Psoas muscle (tissue), 8 donors: Measurements from ENCODE around the gene KIF13A. TPM values are rescaled to one million over a fixed set of nuclear protein-coding genes. Genes with fewer than 3 reads are reported as not detected.
A peak's percentile ranks its signal among the peaks of the same experiment; 100 is the strongest.

Experiments used
- ATAC-seq, 4 donors: fragments of 200-7000 bp; cut with Tn5 transposase; one replicate each; pipeline ENCODE4 v1.9.1; 2020; ENCODE audit warnings: moderate library complexity in 3 of 4, mild to moderate bottlenecking in 2 of 4
- DNase-seq, 2 donors: peaks; one replicate each; pipeline ENCODE4 v3.0.0-alpha.2; 2020
- H3K27ac ChIP-seq: fragments of 200-600 bp; one replicate; pipeline ENCODE4 v1.8.0; 2022
- H3K27me3 ChIP-seq, 3 donors: fragments of 200-600 bp in 1 of 3; one replicate each; pipeline versions ENCODE4 v1.6.1 to v1.8.0; 2013 to 2022; ENCODE audit warnings: low read length in 2 of 3, mild to moderate bottlenecking in 2 of 3, moderate library complexity in 1 of 3; ENCODE audit not compliant: insufficient read depth in 3 of 3
- H3K36me3 ChIP-seq, 2 donors: fragments of 200-600 bp in 1 of 2; one replicate each; pipeline versions ENCODE4 v1.6.1 to v1.8.0; 2013 to 2022; ENCODE audit warnings: low read depth in 1 of 2, mild to moderate bottlenecking in 1 of 2, moderate library complexity in 1 of 2; ENCODE audit not compliant: insufficient read depth in 1 of 2
- H3K4me1 ChIP-seq: fragments of 200-600 bp; one replicate; pipeline ENCODE4 v1.8.0; 2022
- H3K4me3 ChIP-seq: fragments of 200-600 bp; one replicate; pipeline ENCODE4 v1.8.0; 2022; ENCODE audit warnings: mild to moderate bottlenecking
- H3K9me3 ChIP-seq: fragments of 200-600 bp; one replicate; pipeline ENCODE4 v1.8.0; 2022
- CTCF ChIP-seq: fragments of 200-600 bp; IDR thresholded peaks from one replicate; pipeline ENCODE4 v1.8.0; 2022; ENCODE audit warnings: antibody characterized with exemption
- WGBS, 3 donors: extraction: QIAGEN DNeasy Blood & Tissue Kit; methylation state at CpG; one replicate each; pipeline versions ENCODE4 v1.1.6 to v1.1.7; 2013; 5-methylcytosine and 5-hydroxymethylcytosine counted together
- intact Hi-C, 2 donors: fragments of 100-400 bp; cut with DNase I; formaldehyde crosslinking; loops; one replicate each; pipeline versions ENCODE4 v1.11.0 to v1.14.2; 2022
- polyA plus RNA-seq, 3 donors: library from polyadenylated mRNA; stranded (reverse); fragments of 200-250 nt; gene quantifications; one replicate each; pipeline ENCODE4 v1.2.3, GENCODE V29; 2013
- total RNA-seq, 4 donors: library from RNA; stranded (reverse); fragmentation: NEBNext Ultra II Directional in 2 of 4; extraction: Animal tissue kit (Norgen Biotek cat#: 25700) in 2 of 4; gene quantifications; one replicate each; pipeline versions ENCODE4 v1.2.1 to v1.2.4, GENCODE V29; 2021 to 2023
- donor health status: healthy with polysubstance abuse.
- donor health status: DM: no; HTN: no; CAD: no; lungs with moderate emphysema.
- donor health status: Bipolar disorder and iron deficiency.
- donor health status: healthy.
- donor health status: DM: yes; HTN: yes; CAD: no.
- donor health status: DM: no; HTN: no; CAD: no.
- donor health status: DM: no; HTN: no; CAD: no.
- donor health status: DM: yes; HTN: yes; CAD: no.

KIF13A gene
- total and polyA plus RNA-seq, 7 donors = 17.0 to 80.2 (median 70.4) TPM

DNA sequence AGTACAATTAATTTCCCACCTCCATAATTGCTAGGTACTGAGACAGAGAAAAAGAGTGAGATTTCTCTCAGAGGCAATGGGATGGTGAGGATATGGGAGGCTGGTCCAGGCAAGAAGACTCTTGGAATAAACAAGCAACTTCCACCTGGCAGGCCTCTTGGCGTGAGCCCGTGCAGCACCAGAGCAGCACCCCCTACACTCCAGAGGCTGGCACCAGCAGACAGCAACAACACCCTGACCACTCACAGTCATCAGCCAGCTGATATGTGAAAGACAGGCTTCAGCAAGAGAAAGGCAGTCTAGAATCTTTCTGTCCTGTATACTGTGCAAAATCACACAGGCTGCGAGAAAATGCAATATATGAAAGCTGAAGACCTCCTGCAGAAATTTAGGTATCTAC, 59.7 kb downstream of the KIF13A start:
- Histone ChIP-seq H3K27ac (peak overlapping the region; percentile 76), H3K4me1 (peaks cover 86% of the 10 kb centered on the region), H3K4me3 (no peak overlapping the region), H3K36me3 (no peaks in the 10 kb centered on the region), H3K9me3 (no peaks in the 10 kb centered on the region), H3K27me3 (no peaks in the 10 kb centered on the region)
- WGBS, 3 donors = 54 to 60% (median 57%) methylated on average over 3 of the region's 3 CpGs
- DNase-seq (no peak), ATAC-seq (no peak)
- intact Hi-C loops = no loop called here
- TF ChIP-seq CTCF = no peak

DNA sequence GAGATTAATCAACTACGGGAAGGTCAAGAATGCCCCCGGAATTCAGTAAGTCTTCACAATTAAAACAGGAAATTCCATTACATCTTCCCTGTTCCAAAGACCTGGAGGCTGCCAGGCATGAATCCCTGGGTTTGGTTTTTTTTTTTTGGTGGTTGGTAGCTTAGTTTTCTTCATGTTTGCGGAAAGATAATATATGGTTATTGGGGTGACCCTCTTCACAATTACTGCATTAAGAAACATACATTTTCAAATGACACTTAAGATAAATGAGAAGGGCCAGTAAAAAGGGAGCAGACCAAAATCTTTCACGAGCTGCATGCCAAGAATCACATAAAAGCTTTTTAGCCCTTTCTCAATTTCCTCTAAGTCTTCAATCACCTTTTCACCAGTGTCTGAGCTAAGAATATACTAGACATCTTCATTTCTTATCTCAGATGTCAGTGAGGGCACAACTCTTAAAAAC, 64.0 kb downstream of the KIF13A start:
- intact Hi-C loops = no loop called here
- no peak for ATAC-seq
- Histone ChIP-seq H3K27ac (peak overlapping the region; percentile 69), H3K4me1 (peaks cover 80% of the 10 kb centered on the region), H3K36me3 (no peaks in the 10 kb centered on the region), H3K4me3 (no peak overlapping the region), H3K9me3 (no peaks in the 10 kb centered on the region), H3K27me3 (no peaks in the 10 kb centered on the region)
- TF ChIP-seq CTCF = no peak
- WGBS, 3 donors = 38 to 45% (median 38%) methylated on average over 4 of the region's 4 CpGs
- no peak for DNase-seq

- ATAC-seq (no peak), DNase-seq (no peak)
- Histone ChIP-seq H3K27me3 (no peaks in the 10 kb centered on the region), H3K27ac (no peak overlapping the region), H3K4me3 (no peak overlapping the region), H3K9me3 (no peaks in the 10 kb centered on the region), H3K4me1 (peaks cover 80% of the 10 kb centered on the region), H3K36me3 (no peaks in the 10 kb centered on the region)
- intact Hi-C loops = no loop called here
- no peak for TF ChIP-seq CTCF
- 68 to 73% (median 71%) methylated on average over 2 of the region's 2 CpGs for WGBS, 3 donors
Measured at GRCh38 chr6:17921454-17921853, 66.0 kb downstream of the KIF13A start.

- ATAC-seq = peak in 1 of 4 donors; percentile 34
- Histone ChIP-seq H3K27me3 (no peaks in the 10 kb centered on the region), H3K4me3 (no peak overlapping the region), H3K9me3 (no peaks in the 10 kb centered on the region), H3K36me3 (no peaks in the 10 kb centered on the region), H3K4me1 (peaks cover 79% of the 10 kb centered on the region), H3K27ac (peak overlapping the region; percentile 5)
- WGBS, 3 donors = 50 to 72% (median 53%) methylated on average over 4 of the region's 4 CpGs
- intact Hi-C loops = no loop called here
- DNase-seq = no peak
- no peak for TF ChIP-seq CTCF
Measured at GRCh38 chr6:17919496-17919895, 67.9 kb downstream of the KIF13A start.
